Aorta (tissue), 5 donors: ENCODE data around the gene C2CD2. TPM values are rescaled to one million over a fixed set of nuclear protein-coding genes. Genes with fewer than 3 reads are reported as not detected.

Source experiments
- ATAC-seq: fragments of 200-7000 bp; cut with Tn5 transposase; one replicate; pipeline ENCODE4 v1.9.1; 2022; ENCODE audit warnings: moderate library complexity; ENCODE audit not compliant: low FRiP score
- DNase-seq, 2 donors: peaks; one replicate each; pipeline ENCODE4 v3.0.0-alpha.2; 2020
- H3K27ac ChIP-seq, 2 donors: one replicate each; pipeline ENCODE4 v1.5.1; 2013; ENCODE audit warnings: low read length in 2 of 2, mild to moderate bottlenecking in 2 of 2, moderate library complexity in 2 of 2, control low read depth in 1 of 2, inconsistent platforms in 1 of 2, low read depth in 1 of 2
- H3K27me3 ChIP-seq, 2 donors: one replicate each; pipeline ENCODE4 v1.6.1; 2013; ENCODE audit warnings: control low read depth in 1 of 2, low read length in 1 of 2, mild to moderate bottlenecking in 1 of 2, moderate library complexity in 1 of 2; ENCODE audit not compliant: insufficient read depth in 2 of 2, control insufficient read depth in 1 of 2
- H3K36me3 ChIP-seq, 2 donors: one replicate each; pipeline ENCODE4 v1.6.1; 2013; ENCODE audit warnings: control low read depth in 1 of 2, low read length in 1 of 2, mild to moderate bottlenecking in 1 of 2; ENCODE audit not compliant: insufficient read depth in 2 of 2, control insufficient read depth in 1 of 2
- H3K4me1 ChIP-seq, 2 donors: one replicate each; pipeline ENCODE4 v1.6.1; 2013; ENCODE audit warnings: low read length in 2 of 2, control low read depth in 1 of 2, mild to moderate bottlenecking in 1 of 2, moderate library complexity in 1 of 2; ENCODE audit not compliant: insufficient read depth in 2 of 2, control insufficient read depth in 1 of 2
- H3K4me3 ChIP-seq, 2 donors: one replicate each; pipeline ENCODE4 v1.5.1; 2013; ENCODE audit warnings: low read length in 2 of 2, control low read depth in 1 of 2, mild to moderate bottlenecking in 1 of 2
- H3K9me3 ChIP-seq: one replicate; pipeline ENCODE4 v1.6.1; 2013; ENCODE audit warnings: mild to moderate bottlenecking, low read length; ENCODE audit not compliant: control insufficient read depth
- WGBS, 2 donors: extraction: QIAGEN DNeasy Blood & Tissue Kit; methylation state at CpG; one replicate each; pipeline ENCODE4 v1.1.7; 2013; 5-methylcytosine and 5-hydroxymethylcytosine counted together
- intact Hi-C, 2 donors: fragments of 100-400 bp; cut with DNase I; formaldehyde crosslinking; loops; one replicate each; pipeline versions ENCODE4 v1.14.2 to v1.15.0; 2022
- polyA plus RNA-seq, 2 donors: library from polyadenylated mRNA; stranded (reverse); fragments of 200-250 nt; gene quantifications; one replicate each; pipeline ENCODE4 v1.2.3, GENCODE V29; 2013
- total RNA-seq, 2 donors: library from RNA; stranded (reverse); fragmentation: NEBNext Ultra II Directional; extraction: Animal tissue kit (Norgen Biotek cat#: 25700); gene quantifications; one replicate each; pipeline ENCODE4 v1.2.1, GENCODE V29; 2021
- donor health status: healthy with polysubstance abuse.
- donor health status: Bipolar disorder and iron deficiency.
- donor health status: DM: no; HTN: no; CAD: no.
- donor health status: DM: no; HTN: no; CAD: no.
- donor health status: DM: yes; HTN: yes; CAD: no.

C2CD2 gene
- total and polyA plus RNA-seq, 4 donors: 25.5 to 59.8 (median 47.8) TPM

DNA sequence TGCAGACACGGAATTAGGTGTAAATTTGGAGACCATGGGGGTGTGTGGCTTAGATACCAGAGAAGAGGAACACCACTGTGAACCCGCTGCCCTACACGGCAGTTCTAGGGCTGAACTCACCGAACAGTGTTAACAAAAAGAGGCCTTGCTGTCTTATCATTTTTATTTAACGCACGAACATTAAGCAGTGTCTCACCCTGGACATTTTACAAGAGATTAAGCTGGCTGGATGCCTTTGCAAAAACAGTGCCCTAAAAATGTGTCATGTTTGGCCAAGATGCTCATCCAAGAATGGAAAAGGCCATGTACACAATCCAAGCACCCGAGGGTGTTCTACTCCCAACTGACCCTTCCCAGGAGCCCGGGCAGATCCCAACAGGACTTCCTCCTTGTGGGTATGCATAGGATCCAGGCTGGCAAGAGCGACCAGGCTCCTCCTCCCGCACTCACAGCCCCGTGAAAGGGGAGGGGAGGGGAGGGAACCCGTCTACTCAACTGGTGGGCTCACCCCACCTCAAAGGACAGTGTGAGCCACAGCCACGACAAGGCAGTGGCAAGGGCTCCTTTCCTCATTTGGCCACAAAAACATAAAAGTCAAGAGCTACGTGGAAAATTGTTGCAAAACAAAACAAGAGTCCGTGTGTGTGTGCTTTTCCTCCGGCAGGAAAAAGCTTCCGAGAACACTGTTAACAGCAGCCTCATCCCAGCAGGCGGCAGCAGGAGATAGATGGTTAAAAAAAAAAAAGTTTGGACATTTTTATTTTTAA lies 20.3 kb downstream of the C2CD2 start:
- Histone ChIP-seq H3K27ac (peak overlapping the region in 1 of 2 donors; percentile 67), H3K27me3 (no peaks in the 10 kb centered on the region), H3K4me1 (peaks cover 0 to 7% of the 10 kb centered on the region in 2 donors), H3K36me3 (no peaks in the 10 kb centered on the region), H3K4me3 (no peak overlapping the region), H3K9me3 (no peaks in the 10 kb centered on the region)
- intact Hi-C loops: loop anchor here in 1 of 2 donors (5.0 kb wide), 1 partner anchor 174 kb away; no protein-coding TSS in a partner anchor
- WGBS, 2 donors: 8 to 11% methylated on average over 18 of the region's 18 CpGs
- peak; percentile 51 for ATAC-seq
- no peak for DNase-seq

DNA sequence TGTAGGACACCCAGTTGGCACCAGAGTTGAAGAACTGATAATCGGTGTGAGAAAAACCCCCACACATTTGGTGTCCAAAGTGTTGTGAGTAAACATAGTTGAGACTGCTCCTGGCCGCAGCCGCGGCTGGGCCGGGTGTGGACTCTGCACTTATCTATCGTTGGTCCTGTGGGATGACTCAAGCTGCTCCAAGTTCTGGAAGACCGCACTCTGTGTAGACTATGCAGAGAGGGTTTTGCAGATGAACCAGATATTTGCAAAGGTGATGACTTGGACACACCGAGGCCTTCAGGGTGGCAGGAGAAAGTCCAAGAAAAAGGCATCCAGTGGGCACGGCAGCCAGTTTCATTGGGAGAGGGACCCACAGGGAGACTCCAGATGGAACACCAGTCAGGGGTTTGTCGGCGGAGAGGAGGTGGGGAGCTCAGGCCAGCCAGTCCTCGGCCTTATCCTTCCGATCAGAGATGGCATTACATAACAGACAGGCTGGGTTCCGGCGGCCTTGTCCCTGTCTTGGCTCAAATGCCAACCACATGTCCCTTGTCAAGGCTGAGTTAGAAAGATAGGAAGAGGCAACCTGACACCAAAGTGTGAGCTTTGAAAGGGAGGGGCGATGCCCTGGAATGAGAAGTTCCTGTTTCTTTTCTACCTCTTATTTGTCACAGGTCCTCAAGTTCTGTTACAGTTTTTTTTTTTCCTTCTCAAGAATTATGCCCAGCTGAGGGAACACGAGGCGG lies 21.1 kb downstream of the C2CD2 start:
- Histone ChIP-seq H3K9me3 (no peaks in the 10 kb centered on the region), H3K27me3 (no peaks in the 10 kb centered on the region), H3K4me3 (no peak overlapping the region), H3K36me3 (no peaks in the 10 kb centered on the region), H3K27ac (no peak overlapping the region), H3K4me1 (peaks cover 0 to 7% of the 10 kb centered on the region in 2 donors)
- DNase-seq (no peak), ATAC-seq (peak; percentile 77)
- intact Hi-C loops: loop anchor here in 1 of 2 donors (5.0 kb wide), 1 partner anchor 175 kb away; no protein-coding TSS in a partner anchor
- 68 to 78% methylated on average over 17 to 18 of the region's 18 CpGs for WGBS, 2 donors

GRCh38 chr21:41932191-41932575 lies 21.6 kb downstream of the C2CD2 start:
- Histone ChIP-seq H3K27me3 (no peaks in the 10 kb centered on the region), H3K4me1 (peaks cover 0 to 7% of the 10 kb centered on the region in 2 donors), H3K36me3 (no peaks in the 10 kb centered on the region), H3K4me3 (no peak overlapping the region), H3K27ac (no peak overlapping the region), H3K9me3 (no peaks in the 10 kb centered on the region)
- 89 to 92% methylated on average over 13 of the region's 13 CpGs for WGBS, 2 donors
- intact Hi-C loops: loop anchor here in 1 of 2 donors (5.0 kb wide), 1 partner anchor 175 kb away; no protein-coding TSS in a partner anchor
- peak; percentile 58 for ATAC-seq
- no peak for DNase-seq

- Histone ChIP-seq H3K4me1 (peaks cover 0 to 7% of the 10 kb centered on the region in 2 donors), H3K4me3 (no peak overlapping the region), H3K27me3 (no peaks in the 10 kb centered on the region), H3K36me3 (no peaks in the 10 kb centered on the region), H3K27ac (no peak overlapping the region), H3K9me3 (no peaks in the 10 kb centered on the region)
- 61 to 64% methylated on average over 8 of the region's 8 CpGs for WGBS, 2 donors
- intact Hi-C loops: loop anchor here in 1 of 2 donors (5.0 kb wide), 1 partner anchor 176 kb away; no protein-coding TSS in a partner anchor
- DNase-seq (no peak), ATAC-seq (no peak)
Observed at GRCh38 chr21:41931041-41931451, 22.8 kb downstream of the C2CD2 start.

DNA sequence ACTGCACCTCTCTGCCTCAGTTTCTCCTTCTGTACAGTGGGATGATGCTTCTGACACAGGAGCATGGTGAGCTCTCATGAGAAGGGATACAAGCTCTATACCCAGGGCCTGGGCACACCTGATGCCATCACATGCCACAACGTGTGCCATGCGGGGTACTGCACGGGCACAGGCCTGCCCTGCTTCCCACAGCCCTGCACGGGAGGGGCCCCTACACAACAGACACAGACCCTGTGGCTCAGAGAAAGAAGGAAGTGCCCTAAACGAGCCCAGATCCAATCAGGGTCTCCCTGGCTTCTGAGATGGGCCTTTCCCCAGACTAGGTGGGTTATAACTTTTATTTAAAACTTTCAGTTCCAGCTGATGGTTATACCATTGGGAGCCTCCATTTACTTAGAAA lies 24.6 kb downstream of the C2CD2 start:
- Histone ChIP-seq H3K36me3 (no peaks in the 10 kb centered on the region), H3K4me3 (no peak overlapping the region), H3K4me1 (peaks cover 2 to 8% of the 10 kb centered on the region in 2 donors), H3K27ac (peak overlapping the region in 1 of 2 donors; percentile 19), H3K9me3 (no peaks in the 10 kb centered on the region), H3K27me3 (no peaks in the 10 kb centered on the region)
- WGBS, 2 donors: 86 to 91% methylated on average over 5 of the region's 5 CpGs
- DNase-seq: no peak
- intact Hi-C loops: no loop called here
- ATAC-seq: no peak

DNA sequence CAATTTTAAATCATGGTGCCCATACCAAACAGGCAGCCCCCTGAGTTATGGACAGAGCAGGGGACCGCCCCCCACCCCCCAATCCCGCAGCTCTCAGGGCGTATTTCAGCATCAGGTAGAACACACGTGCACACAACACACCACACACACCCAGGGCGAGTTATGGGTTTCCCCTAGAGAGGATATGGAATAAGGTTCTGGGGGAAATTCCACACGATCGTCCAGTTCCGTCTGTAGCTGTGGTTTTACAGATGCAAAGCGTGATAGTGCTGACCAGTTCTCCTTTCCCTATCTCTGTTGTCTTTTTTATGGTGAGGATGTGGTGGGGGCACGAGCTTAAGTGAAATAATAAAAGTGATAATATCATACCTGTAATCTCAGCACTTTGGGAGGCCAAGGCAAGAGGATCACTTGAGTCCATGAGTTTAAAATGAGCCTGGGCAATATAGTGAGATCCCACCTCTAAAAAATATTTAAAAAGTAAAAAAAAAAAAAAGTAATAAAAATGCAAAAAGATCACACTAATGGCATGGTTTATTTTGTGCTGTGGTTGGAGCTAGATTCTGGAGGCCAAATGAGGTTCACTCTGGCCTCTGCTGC lies 25.1 kb downstream of the C2CD2 start:
- no peak overlapping the region for H3K4me3 ChIP-seq
- H3K4me1 ChIP-seq: peaks cover 2 to 8% of the 10 kb centered on the region in 2 donors
- intact Hi-C loops: no loop called here
- ATAC-seq (no peak), DNase-seq (no peak)
- no peaks in the 10 kb centered on the region for H3K36me3 ChIP-seq
- no peak overlapping the region for H3K27ac ChIP-seq
- no peaks in the 10 kb centered on the region for H3K9me3 ChIP-seq
- WGBS, 2 donors: 89 to 92% methylated on average over 10 of the region's 10 CpGs
- no peaks in the 10 kb centered on the region for H3K27me3 ChIP-seq

DNA sequence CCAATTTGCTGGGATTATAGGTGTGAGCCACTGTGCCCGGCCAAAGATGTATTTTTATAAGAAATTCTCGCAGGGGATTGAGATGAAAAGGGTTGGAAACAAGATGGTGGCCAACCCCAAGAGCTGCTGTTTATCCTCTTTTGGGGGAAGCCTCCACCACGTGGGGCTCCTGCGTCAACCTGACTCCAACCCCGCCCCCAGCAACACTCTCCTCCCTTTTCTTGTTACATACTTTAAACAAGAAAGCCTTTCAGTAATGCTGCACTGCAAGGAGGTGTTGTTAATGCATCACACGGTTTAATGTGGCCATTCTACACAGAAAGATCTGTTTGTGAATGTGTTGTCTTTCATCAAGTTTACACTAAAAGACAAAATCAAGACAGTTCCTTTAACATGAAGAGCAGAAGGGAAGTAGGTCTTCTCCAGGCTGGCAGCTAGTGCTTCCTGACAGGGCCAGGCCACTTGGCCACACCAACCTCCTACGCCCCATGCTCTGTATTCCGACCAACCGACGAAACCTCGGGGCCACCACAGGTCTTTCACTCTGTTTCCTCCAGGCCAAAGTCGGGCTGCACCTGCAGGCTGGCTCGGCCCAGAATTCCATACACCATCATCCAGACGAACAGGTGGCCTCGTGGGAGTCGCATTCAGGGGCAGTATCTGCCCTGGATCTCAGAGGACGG lies 25.9 kb downstream of the C2CD2 start:
- Histone ChIP-seq H3K27me3 (no peaks in the 10 kb centered on the region), H3K9me3 (no peaks in the 10 kb centered on the region), H3K4me3 (no peak overlapping the region), H3K27ac (no peak overlapping the region), H3K36me3 (no peaks in the 10 kb centered on the region), H3K4me1 (peaks cover 2% of the 10 kb centered on the region in 2 donors)
- intact Hi-C loops: no loop called here
- WGBS, 2 donors: 94 to 95% methylated on average over 17 of the region's 17 CpGs
- ATAC-seq (no peak), DNase-seq (no peak)

- no peak for DNase-seq
- Histone ChIP-seq H3K4me3 (no peak overlapping the region), H3K27ac (no peak overlapping the region), H3K27me3 (no peaks in the 10 kb centered on the region), H3K4me1 (peaks cover 2% of the 10 kb centered on the region in 2 donors), H3K36me3 (no peaks in the 10 kb centered on the region), H3K9me3 (no peaks in the 10 kb centered on the region)
- intact Hi-C loops: no loop called here
- ATAC-seq: no peak
- whole genome bisulfite sequencing, 2 donors: 62 to 78% methylated on average over 3 of the region's 3 CpGs
Observed at GRCh38 chr21:41926807-41927171, 27.0 kb downstream of the C2CD2 start.
